HFFc6 (cell line): ENCODE results near the gene ZNF496. TPM values are rescaled to one million over a fixed set of nuclear protein-coding genes. Genes with fewer than 3 reads are reported as not detected.

Experiments
- DNase-seq: peaks from one replicate; pipeline ENCODE4 v3.0.0-alpha.2; 2018
- H3K27ac Mint-ChIP-seq: 2 replicates; pipeline ENCODE4 v1.8.0; 2020; ENCODE audit warnings: mild to moderate bottlenecking, mixed read lengths
- H3K27me3 Mint-ChIP-seq: 2 replicates; pipeline ENCODE4 v1.8.0; 2021; ENCODE audit warnings: mild to moderate bottlenecking, moderate library complexity, mixed read lengths; ENCODE audit not compliant: insufficient read depth
- H3K36me3 Mint-ChIP-seq: 2 replicates; pipeline ENCODE4 v1.8.0; 2021; ENCODE audit warnings: low read depth, mixed read lengths
- H3K4me1 Mint-ChIP-seq: 2 replicates; pipeline ENCODE4 v1.8.0; 2020; ENCODE audit warnings: low read depth, mixed read lengths
- H3K4me3 Mint-ChIP-seq: 2 replicates; pipeline ENCODE4 v1.8.0; 2020; ENCODE audit warnings: mild to moderate bottlenecking, moderate library complexity, mixed read lengths
- H3K9me3 Mint-ChIP-seq: 2 replicates; pipeline ENCODE4 v1.8.0; 2020; ENCODE audit warnings: mild to moderate bottlenecking, mixed read lengths
- total RNA-seq, 6 experiments: library from RNA; stranded (reverse); fragmentation: NEBNext Ultra II Directional; extraction: Animal tissue kit (Norgen Biotek cat#: 25700); gene quantifications; 2 replicates in 1 of 6; 3 replicates in 5 of 6; pipeline ENCODE4 v1.2.3, GENCODE V29; 2021
- TF ChIP-seq, protein P1 (sequence below): fragments of 200-600 bp; sonication (generic); IDR thresholded peaks from 2 replicates; pipeline ENCODE4 v1.5.0; 2021; ENCODE audit warnings: antibody characterized with exemption, mild to moderate bottlenecking

ZNF496 gene
- total RNA-seq, 6 experiments from 2014 or later = 13.7 to 19.9 (median 17.1) TPM

DNA sequence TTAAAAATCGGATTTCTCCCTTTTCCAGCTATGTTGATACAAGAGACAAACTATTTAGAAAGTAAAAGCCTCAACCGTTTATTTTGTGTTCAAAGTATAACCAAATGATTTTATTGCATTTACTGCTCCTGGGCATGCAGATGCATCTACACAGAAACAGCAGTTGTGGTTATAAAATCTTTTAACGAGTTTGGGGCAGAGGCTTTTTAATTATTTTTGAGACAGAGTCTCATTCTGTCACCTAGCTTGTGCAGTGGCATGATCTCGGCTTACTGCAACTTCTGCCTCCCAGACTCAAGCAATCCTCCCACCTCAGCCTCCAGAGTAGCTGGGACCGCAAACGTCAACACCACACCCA is 33.6 kb downstream of the ZNF496 start:
- TF ChIP-seq, protein P1, sequence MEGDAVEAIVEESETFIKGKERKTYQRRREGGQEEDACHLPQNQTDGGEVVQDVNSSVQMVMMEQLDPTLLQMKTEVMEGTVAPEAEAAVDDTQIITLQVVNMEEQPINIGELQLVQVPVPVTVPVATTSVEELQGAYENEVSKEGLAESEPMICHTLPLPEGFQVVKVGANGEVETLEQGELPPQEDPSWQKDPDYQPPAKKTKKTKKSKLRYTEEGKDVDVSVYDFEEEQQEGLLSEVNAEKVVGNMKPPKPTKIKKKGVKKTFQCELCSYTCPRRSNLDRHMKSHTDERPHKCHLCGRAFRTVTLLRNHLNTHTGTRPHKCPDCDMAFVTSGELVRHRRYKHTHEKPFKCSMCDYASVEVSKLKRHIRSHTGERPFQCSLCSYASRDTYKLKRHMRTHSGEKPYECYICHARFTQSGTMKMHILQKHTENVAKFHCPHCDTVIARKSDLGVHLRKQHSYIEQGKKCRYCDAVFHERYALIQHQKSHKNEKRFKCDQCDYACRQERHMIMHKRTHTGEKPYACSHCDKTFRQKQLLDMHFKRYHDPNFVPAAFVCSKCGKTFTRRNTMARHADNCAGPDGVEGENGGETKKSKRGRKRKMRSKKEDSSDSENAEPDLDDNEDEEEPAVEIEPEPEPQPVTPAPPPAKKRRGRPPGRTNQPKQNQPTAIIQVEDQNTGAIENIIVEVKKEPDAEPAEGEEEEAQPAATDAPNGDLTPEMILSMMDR = no peak
- Mint-ChIP-seq H3K4me3 (no peak overlapping the region), H3K36me3 (peaks cover 30% of the 10 kb centered on the region), H3K4me1 (peaks cover 23% of the 10 kb centered on the region), H3K9me3 (no peaks in the 10 kb centered on the region), H3K27me3 (peaks cover 7% of the 10 kb centered on the region; the same call in 1 of the 2 replicates), H3K27ac (no peak overlapping the region)
- no peak for DNase-seq

DNA sequence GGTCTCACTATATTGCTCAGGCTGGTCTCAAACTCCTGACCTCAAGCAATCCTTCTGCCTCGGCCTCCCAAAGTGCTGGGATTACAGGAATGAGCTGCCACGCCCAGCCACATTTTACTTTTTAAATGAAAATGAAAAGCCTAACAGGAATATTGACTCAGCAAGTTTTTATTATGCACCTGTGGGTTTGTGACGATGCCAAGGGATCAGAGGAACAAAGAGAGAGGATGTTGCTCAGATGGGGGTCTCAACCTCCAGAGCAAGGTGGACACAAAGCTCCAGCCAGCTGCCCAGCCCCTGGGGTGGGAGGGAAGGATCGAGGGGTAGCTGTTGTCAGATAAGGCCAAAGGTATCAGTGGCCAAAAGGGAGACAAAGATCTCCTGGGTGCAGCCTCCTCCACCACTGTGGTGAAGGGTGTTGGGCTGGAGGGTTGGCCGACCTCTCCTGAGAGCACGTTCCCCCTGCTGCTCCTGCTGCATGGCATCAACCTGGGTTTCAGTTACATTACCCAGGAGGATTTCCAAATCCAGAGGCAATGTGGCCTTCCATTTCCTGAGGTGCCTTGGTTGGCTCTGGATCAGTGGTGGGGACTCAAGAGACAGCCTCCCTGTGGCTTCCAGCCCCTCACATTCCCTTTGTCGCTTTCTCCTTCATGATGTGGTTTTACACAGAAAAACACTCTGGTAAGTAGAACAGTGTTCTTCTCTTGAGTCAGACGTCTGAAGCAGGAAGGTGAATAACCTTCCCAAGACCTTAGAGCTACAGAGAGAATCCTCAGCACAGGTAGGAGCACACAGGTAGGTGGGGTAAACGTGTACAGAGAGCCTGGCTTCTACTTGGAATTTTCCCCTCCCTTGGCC is 34.2 kb downstream of the ZNF496 start:
- TF ChIP-seq, protein P1 = no peak
- H3K4me1 Mint-ChIP-seq = peaks cover 28% of the 10 kb centered on the region
- no peak overlapping the region for H3K27ac Mint-ChIP-seq

DNA sequence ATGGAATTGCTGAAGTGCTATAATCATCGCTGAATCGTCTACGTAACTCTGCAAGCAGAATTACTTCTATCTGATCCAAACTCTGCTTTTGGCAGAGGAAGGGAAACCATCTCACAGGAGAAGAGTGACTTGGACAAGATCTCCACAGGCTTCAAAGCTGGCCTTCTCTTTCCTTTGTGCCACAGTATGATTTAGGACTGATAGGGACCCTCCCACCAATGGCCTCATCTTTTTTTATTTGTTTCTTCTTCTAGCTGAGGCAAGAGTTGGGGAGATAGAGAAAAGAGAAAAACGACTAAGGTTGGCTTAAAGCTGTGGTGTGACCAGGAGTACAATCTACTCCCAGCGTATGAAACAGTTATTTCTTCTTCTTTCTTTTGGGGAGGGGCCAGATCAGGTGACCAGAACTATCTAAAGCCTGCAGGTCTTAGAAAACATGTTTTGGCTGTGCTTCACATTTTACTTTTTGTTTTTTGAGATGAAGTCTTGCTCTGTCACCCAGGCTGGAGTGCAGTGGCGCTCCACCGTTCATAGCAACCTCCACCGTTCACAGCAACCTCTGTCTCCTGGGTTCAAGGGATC is 35.0 kb downstream of the ZNF496 start:
- peaks cover 28% of the 10 kb centered on the region for H3K4me1 Mint-ChIP-seq
- no peak overlapping the region for H3K4me3 Mint-ChIP-seq
- TF ChIP-seq, protein P1 = no peak
- H3K27ac Mint-ChIP-seq = no peak overlapping the region
- peaks cover 17% of the 10 kb centered on the region; the same call in 1 of the 2 replicates for H3K36me3 Mint-ChIP-seq
- H3K27me3 Mint-ChIP-seq = peaks cover 16% of the 10 kb centered on the region; the same call in 1 of the 2 replicates
- no peak for DNase-seq
- no peaks in the 10 kb centered on the region for H3K9me3 Mint-ChIP-seq

More for the DNA sequence above, 34.2 kb downstream of the ZNF496 start:
- Mint-ChIP-seq H3K36me3 (peaks cover 24% of the 10 kb centered on the region), H3K27me3 (peaks cover 11% of the 10 kb centered on the region; the same call in 1 of the 2 replicates), H3K4me3 (no peak overlapping the region), H3K9me3 (no peaks in the 10 kb centered on the region)
- no peak for DNase-seq

GRCh38 chr1:247295746-247296145 is 35.9 kb downstream of the ZNF496 start:
- H3K27ac Mint-ChIP-seq = no peak overlapping the region
- H3K9me3 Mint-ChIP-seq = no peaks in the 10 kb centered on the region
- TF ChIP-seq, protein P1 = no peak
- no peak for DNase-seq
- H3K36me3 Mint-ChIP-seq = peaks cover 17% of the 10 kb centered on the region; the same call in 1 of the 2 replicates
- no peak overlapping the region for H3K4me3 Mint-ChIP-seq
- H3K27me3 Mint-ChIP-seq = peaks cover 17% of the 10 kb centered on the region; the same call in 1 of the 2 replicates
- H3K4me1 Mint-ChIP-seq = peaks cover 28% of the 10 kb centered on the region

DNA sequence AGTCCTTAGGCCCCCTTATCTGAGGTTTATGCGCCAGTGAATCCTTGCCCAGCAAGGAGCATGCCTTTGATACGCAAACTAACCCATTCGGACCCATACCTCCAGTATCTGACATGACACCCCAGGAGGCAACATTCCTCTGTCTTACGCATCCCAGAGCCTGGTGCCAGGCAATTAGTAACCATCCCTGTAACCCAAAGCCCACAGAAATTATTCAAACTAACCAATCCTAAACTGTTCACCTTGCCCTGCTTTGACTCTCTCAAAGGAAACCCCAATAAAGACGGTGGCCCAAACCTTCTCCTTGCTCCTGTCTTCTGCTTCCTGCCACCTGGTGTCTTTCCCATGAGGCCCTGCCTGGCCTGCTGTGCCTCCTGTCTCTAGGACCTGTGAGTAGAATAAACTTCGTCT is 36.4 kb downstream of the ZNF496 start:
- no peaks in the 10 kb centered on the region for H3K9me3 Mint-ChIP-seq
- H3K27ac Mint-ChIP-seq = no peak overlapping the region
- no peak overlapping the region for H3K4me3 Mint-ChIP-seq
- H3K27me3 Mint-ChIP-seq = peaks cover 18% of the 10 kb centered on the region; the same call in 1 of the 2 replicates
- DNase-seq = no peak
- TF ChIP-seq, protein P1 = no peak
- peaks cover 17% of the 10 kb centered on the region; the same call in 1 of the 2 replicates for H3K36me3 Mint-ChIP-seq
- peaks cover 28% of the 10 kb centered on the region for H3K4me1 Mint-ChIP-seq
